Activated naive CD8-positive, alpha-beta T cell treated with anti-CD3 and anti-CD28 coated beads, Interleukin-2, amount 50 U/mL, for 16 hours (primary cell): ENCODE data around the gene NCKAP5.

Experiments used
- DNase-seq: peaks from one replicate; pipeline ENCODE4 v3.0.0-alpha.2; 2020; ENCODE audit warnings: low read depth, low spot score

Gene NCKAP5

GRCh38 chr2:133152801-133153200 lies 415.5 kb downstream of the NCKAP5 start:
- no peak for DNase-seq

- DNase-seq, result no peak
These were observed 420.1 kb downstream of the NCKAP5 start for GRCh38 chr2:133148187-133148586.

DNA sequence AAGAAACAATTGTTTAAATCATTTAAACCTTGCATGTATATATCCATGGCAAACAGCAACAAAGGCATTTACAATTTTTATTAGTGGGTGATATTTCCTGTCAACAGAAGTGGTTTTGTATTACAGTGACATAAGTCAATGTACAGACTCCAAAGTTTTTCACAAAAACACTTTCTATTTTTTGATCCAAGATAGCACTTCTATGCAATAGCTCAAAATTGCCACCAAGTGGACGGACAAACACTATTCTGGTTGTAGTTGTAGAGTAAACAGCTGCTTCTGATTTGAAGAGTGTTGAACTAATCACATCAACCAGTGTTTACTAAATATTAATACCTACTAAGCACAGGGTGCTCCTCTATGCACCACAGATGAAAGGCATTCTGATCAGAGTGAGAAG lies 421.4 kb downstream of the NCKAP5 start:
- no peak for DNase-seq

GRCh38 chr2:133143645-133144044 lies 424.6 kb downstream of the NCKAP5 start:
- DNase-seq, result no peak

- no peak for DNase-seq
These were observed 426.2 kb downstream of the NCKAP5 start for GRCh38 chr2:133142087-133142486.

GRCh38 chr2:133140620-133141019 lies 427.6 kb downstream of the NCKAP5 start:
- no peak for DNase-seq

DNA sequence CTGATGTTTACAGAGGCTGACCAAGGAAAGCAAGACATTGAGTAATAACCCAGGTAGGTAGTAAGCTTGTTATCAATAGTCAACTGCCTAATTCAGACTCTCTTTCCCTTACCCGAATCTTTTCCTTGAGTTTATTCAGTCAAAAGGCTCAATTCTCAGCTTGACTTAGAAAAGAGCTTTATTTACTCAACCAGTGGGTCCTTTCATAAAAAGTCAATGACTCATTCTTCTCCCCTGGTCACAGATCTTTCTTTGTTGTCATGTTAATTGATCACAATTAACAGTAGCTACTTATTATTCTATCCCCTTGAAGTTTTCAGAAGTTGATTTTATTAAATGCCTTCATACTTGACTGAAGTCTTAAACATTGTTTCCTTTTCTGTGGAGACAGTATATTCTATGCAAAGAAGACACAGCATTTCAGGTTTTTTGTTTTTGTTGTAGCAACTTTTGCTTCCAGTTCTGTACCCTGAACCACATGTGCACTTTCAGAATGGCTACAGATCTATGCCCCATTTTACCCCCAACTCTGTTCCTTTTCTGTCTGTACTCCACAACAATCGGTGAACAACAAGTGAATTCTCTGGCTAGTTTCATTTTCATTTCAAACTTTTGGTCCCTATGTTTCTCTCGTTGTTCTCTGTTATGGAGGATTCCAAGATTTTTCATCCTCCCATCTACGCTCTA lies 428.3 kb downstream of the NCKAP5 start:
- DNase-seq, result no peak

GRCh38 chr2:133138693-133139092 lies 429.6 kb downstream of the NCKAP5 start:
- no peak for DNase-seq

DNA sequence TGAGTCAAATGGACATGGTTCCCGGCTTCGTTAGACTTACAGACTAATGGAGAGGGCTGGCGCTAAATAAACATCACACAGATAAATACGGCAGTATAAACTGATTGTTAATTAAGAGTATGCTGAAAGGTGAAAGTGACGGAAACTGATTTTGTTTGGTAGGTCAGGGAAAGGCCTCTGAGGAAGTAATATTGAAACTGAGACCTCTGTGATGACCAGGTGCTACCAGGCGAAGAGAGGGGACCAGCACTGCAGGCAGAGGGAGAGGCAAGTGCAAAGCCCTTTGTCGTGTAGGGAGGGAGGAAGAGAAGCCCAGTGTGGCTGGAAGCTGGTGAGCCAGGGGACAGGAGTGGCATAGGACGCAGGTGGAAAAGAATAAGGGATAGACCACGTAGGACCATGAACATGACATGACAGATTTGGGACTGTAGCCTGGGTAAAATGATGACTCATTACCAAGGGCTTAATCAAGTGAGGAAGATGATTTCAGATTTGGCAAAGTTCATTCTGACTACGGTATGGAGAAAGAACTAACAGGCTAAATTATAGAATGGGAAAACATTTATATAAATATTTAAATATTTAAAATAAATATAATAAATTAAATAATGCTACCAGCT lies 433.1 kb downstream of the NCKAP5 start:
- DNase-seq, result no peak

- DNase-seq, result no peak
These were observed 437.6 kb downstream of the NCKAP5 start for GRCh38 chr2:133130548-133131246.

DNA sequence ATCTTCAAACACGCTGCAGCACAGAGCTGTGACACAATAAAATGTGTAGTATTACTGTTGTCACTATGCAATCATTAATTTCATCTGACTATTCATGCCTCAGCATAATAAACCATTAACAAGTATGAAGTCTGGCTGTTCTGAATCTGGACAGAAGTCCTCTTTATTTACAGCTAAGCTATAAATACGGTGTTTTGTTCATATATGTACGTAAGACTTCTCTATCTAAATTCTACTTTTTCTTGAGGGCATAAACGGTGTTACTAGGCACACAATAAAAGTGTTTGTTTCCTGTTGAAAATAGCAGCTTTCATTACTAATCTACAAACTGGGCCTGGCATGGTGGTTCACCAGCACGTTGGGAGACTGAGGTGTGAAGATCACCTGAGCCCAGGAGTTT lies 443.8 kb downstream of the NCKAP5 start:
- DNase-seq, result no peak

DNA sequence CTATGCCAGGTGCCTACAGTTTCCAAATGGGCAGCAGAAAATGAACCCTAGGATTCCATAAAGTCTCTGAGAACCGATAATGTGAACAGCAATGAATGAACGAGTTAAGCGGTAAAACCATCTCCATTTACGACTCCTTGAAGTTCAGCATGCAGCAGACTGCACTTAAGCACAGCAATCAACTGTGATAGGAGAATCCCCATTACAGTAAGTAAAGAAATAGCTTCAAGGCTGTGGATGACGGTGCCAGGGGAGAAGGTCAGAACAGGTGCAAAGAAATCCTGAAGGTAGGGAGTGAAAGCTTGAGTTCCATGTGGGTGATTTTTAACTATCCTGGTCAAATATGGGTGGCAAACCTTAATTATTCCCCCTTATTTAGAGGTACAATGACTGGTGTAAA lies 444.4 kb downstream of the NCKAP5 start:
- DNase-seq, result no peak

DNA sequence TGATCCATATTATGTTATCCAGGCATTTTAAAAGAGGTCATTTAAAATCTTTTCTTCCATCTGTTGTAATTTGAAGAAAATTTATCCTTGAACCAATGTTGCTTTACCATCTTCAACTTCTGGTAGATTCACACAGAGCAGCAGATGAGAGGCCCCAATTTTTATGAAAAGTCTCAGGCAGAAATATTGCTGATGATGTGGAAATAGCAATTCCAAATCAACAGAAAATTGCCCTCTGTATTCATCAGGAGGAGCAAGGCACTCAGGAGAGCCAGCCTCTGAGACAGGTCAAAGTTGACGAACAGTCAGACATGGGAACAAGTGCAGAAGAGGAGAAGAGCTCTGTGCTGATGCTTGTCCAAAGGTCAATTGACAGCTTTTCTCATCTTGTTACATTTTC lies 444.9 kb downstream of the NCKAP5 start:
- no peak for DNase-seq

- DNase-seq, result no peak
These were observed 445.7 kb downstream of the NCKAP5 start for GRCh38 chr2:133122529-133122928.

GRCh38 chr2:133120310-133120709 lies 448.0 kb downstream of the NCKAP5 start:
- DNase-seq, result no peak

DNA sequence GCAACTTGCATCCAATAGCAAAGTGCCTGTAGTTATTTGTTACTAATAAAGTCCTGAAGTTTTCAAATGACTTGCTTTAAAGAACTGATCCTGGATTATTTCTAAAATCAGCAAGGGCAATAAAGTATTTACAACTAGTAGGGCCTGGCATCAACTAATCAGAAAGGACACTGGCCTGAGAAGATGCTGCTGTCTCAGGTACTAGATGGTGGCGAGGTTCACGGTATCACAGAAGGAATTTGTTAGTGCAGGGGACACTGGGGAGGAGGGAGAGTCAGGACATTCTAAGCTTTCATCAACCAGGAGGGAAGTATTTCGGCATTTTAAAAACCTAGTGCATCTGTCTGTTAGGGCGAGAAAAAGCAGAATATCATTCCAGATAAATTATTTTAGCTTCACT lies 458.1 kb downstream of the NCKAP5 start:
- DNase-seq, result no peak

- DNase-seq, result no peak
These were observed 458.5 kb downstream of the NCKAP5 start for GRCh38 chr2:133109772-133110171.

- no peak for DNase-seq
These were observed 461.0 kb downstream of the NCKAP5 start for GRCh38 chr2:133107058-133107815.

DNA sequence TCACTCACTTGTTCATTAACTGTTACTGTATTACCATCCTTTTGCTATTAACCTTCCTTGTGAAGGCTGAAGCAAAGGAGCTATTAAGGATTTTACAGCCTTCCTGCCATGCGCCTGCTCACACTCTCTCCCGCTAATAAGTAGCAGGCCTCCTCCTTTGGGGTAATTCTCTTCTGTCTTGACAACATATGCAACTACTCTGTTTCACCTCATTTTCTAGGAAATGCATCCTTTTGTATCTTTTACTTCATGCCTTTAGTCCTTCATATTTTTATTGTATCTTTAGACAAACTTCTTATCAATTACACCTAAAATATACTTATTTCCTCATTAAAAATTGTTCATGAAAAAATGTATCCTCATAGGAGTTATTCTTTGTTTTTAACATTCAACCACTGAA lies 463.4 kb downstream of the NCKAP5 start:
- no peak for DNase-seq

DNA sequence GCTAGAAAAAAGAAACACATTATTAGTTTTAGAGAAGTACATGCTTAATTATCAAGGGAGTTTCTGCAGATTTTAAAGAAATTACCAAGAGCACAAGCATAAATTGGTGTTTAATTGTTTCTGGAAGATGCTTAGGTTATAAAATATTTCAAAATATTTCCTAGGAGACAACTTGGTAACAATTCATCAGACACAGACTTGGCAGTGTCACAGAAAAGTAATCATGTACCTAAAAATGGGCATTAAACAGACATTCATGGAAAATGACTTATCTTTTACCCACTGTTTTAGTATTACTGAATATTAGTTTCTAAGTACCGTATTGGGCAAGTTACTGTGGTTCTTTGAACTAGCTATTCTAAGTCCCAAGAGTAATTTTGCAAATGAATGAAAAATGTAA lies 469.5 kb downstream of the NCKAP5 start:
- DNase-seq, result no peak

DNA sequence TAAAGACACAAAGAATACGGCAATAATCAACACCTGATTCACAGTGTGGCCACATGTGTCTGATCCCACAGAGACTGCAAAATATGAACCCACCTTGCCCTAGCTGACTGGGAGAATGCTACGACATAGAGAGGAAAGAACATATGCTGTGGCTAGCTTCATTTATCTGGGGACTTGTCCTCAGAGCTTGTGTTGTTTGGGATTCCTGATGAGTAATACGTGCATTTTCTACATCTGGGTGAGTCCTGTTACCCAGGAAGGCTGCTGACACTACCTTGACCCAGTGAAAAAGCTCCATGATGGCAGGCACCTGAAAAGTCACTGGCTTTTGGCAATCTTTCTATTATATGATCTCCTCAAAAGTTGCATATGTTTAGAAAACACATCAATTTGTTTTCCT lies 470.6 kb downstream of the NCKAP5 start:
- no peak for DNase-seq

DNA sequence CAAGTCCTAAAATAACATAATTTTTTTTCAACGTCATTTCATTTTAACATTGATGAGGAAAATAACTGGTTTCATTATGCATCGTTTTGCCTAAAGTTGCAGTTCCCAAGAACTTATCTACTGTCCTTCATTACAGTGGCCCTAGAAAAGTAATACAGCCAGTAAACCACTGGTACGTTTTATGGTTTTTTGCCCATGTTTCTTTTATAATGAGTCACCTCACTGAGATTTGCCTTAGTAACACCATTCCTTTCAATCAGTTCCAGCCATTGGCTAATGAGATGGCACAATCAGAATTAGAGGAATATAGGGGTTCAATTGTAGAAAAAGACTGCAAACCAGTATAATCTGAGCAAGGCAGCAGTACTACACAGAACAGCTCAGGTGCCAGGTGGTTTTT lies 475.7 kb downstream of the NCKAP5 start:
- no peak for DNase-seq
